ENCODE measurements around the gene CCNJ.

Gene CCNJ

DNA sequence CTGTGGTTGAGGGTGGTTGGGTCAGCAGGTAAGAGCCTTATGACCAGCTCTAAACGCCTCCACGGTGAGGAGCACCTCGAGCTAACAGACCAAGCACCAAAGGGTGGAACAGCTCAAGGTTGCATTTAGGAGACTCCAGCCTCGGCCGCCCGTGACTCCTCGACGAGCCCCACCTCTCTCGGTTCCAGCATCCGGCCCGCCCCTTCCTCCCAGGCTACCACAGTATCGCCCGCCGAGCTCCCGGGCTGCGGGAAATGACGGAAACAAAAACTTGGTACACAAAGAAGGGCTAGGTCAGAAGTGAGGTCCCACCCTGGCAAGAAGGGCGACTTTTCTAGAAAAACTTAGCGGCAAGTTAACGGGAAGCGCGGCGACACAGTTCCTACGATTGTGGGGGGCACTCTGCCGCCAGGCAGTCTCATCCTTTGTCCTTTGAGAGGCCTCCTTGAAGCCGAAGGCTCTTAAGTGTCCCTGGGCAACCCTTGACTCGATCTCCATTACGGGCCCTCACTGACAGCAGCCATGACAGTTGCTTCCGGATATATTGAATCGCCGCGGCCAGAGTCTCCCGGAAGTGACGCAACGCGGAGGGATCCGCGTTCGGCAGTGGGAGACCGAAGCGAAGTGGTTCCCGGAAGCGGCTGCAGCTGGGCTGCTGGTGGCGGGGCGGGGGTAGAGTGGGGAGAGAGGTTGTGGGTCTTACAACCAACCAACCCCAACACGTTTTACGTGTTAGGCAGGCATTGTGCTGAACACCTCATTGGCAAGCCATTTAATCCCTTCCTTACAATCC, 46.5 kb downstream of the CCNJ start (continued):
- TF ChIP-seq SCRT2 (tag by site-specific recombination; IDR thresholded peaks at IDR 0.05) = peak; percentile 15; the same call in 1 of the 2 replicates
- TF ChIP-seq ZNF626 (tag by site-specific recombination; IDR thresholded peaks at IDR 0.05) = no peak
- TF ChIP-seq ZNF558 (tag by site-specific recombination; IDR thresholded peaks at IDR 0.05) = peak; percentile 63; the same call in 1 of the 2 replicates
- peak; percentile 75 for TF ChIP-seq SP3 (tag by site-specific recombination; IDR thresholded peaks at IDR 0.05)
- peak; percentile 55; the same call in 1 of the 2 replicates for TF ChIP-seq KLF10 (tag by site-specific recombination; IDR thresholded peaks at IDR 0.05)
- TF ChIP-seq ZNF600 (tag by site-specific recombination; IDR thresholded peaks at IDR 0.05) = 0 out of 2 replicates have a peak, but pooled peaks have one; percentile 14
- TF ChIP-seq, protein P1, sequence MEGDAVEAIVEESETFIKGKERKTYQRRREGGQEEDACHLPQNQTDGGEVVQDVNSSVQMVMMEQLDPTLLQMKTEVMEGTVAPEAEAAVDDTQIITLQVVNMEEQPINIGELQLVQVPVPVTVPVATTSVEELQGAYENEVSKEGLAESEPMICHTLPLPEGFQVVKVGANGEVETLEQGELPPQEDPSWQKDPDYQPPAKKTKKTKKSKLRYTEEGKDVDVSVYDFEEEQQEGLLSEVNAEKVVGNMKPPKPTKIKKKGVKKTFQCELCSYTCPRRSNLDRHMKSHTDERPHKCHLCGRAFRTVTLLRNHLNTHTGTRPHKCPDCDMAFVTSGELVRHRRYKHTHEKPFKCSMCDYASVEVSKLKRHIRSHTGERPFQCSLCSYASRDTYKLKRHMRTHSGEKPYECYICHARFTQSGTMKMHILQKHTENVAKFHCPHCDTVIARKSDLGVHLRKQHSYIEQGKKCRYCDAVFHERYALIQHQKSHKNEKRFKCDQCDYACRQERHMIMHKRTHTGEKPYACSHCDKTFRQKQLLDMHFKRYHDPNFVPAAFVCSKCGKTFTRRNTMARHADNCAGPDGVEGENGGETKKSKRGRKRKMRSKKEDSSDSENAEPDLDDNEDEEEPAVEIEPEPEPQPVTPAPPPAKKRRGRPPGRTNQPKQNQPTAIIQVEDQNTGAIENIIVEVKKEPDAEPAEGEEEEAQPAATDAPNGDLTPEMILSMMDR (tag by site-specific recombination; IDR thresholded peaks at IDR 0.05) = peak; percentile 37; the same call in 1 of the 2 replicates
- TF ChIP-seq, protein P2, sequence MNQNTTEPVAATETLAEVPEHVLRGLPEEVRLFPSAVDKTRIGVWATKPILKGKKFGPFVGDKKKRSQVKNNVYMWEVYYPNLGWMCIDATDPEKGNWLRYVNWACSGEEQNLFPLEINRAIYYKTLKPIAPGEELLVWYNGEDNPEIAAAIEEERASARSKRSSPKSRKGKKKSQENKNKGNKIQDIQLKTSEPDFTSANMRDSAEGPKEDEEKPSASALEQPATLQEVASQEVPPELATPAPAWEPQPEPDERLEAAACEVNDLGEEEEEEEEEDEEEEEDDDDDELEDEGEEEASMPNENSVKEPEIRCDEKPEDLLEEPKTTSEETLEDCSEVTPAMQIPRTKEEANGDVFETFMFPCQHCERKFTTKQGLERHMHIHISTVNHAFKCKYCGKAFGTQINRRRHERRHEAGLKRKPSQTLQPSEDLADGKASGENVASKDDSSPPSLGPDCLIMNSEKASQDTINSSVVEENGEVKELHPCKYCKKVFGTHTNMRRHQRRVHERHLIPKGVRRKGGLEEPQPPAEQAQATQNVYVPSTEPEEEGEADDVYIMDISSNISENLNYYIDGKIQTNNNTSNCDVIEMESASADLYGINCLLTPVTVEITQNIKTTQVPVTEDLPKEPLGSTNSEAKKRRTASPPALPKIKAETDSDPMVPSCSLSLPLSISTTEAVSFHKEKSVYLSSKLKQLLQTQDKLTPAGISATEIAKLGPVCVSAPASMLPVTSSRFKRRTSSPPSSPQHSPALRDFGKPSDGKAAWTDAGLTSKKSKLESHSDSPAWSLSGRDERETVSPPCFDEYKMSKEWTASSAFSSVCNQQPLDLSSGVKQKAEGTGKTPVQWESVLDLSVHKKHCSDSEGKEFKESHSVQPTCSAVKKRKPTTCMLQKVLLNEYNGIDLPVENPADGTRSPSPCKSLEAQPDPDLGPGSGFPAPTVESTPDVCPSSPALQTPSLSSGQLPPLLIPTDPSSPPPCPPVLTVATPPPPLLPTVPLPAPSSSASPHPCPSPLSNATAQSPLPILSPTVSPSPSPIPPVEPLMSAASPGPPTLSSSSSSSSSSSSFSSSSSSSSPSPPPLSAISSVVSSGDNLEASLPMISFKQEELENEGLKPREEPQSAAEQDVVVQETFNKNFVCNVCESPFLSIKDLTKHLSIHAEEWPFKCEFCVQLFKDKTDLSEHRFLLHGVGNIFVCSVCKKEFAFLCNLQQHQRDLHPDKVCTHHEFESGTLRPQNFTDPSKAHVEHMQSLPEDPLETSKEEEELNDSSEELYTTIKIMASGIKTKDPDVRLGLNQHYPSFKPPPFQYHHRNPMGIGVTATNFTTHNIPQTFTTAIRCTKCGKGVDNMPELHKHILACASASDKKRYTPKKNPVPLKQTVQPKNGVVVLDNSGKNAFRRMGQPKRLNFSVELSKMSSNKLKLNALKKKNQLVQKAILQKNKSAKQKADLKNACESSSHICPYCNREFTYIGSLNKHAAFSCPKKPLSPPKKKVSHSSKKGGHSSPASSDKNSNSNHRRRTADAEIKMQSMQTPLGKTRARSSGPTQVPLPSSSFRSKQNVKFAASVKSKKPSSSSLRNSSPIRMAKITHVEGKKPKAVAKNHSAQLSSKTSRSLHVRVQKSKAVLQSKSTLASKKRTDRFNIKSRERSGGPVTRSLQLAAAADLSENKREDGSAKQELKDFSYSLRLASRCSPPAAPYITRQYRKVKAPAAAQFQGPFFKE (tag by site-specific recombination; IDR thresholded peaks at IDR 0.05; ENCODE audit: borderline replicate concordance) = 0 out of 2 replicates have a peak, but pooled peaks have one; percentile 61
- no peak for TF ChIP-seq ZNF140 (tag by site-specific recombination; IDR thresholded peaks at IDR 0.05)
- TF ChIP-seq ZNF391 (tag by site-specific recombination; IDR thresholded peaks at IDR 0.05; ENCODE audit: borderline replicate concordance, low read depth) = peak; percentile 85; the same call in 1 of the 2 replicates
- TF ChIP-seq ZNF654 (tag by site-specific recombination; IDR thresholded peaks at IDR 0.05; ENCODE audit: low read depth) = no peak
- TF ChIP-seq KLF7 (tag by site-specific recombination; IDR thresholded peaks at IDR 0.05; ENCODE audit: borderline replicate concordance) = peak; percentile 19; the same call in 1 of the 2 replicates
- peak; percentile 18; the same call in 1 of the 2 replicates for TF ChIP-seq GLI2 (tag by site-specific recombination; IDR thresholded peaks at IDR 0.05; ENCODE audit: borderline replicate concordance, low read depth)
- TF ChIP-seq BCL11B (tag by site-specific recombination; IDR thresholded peaks at IDR 0.05; ENCODE audit: low read depth) = no peak
- TF ChIP-seq, protein P3, sequence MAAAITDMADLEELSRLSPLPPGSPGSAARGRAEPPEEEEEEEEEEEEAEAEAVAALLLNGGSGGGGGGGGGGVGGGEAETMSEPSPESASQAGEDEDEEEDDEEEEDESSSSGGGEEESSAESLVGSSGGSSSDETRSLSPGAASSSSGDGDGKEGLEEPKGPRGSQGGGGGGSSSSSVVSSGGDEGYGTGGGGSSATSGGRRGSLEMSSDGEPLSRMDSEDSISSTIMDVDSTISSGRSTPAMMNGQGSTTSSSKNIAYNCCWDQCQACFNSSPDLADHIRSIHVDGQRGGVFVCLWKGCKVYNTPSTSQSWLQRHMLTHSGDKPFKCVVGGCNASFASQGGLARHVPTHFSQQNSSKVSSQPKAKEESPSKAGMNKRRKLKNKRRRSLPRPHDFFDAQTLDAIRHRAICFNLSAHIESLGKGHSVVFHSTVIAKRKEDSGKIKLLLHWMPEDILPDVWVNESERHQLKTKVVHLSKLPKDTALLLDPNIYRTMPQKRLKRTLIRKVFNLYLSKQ (tag by site-specific recombination; IDR thresholded peaks at IDR 0.05; ENCODE audit: borderline replicate concordance) = no peak
- no peak for TF ChIP-seq ZNF184 (tag by site-specific recombination; IDR thresholded peaks at IDR 0.05)
- no peak for TF ChIP-seq ZNF16 (tag by site-specific recombination; IDR thresholded peaks at IDR 0.05; ENCODE audit: low read depth)
- TF ChIP-seq, protein P4, sequence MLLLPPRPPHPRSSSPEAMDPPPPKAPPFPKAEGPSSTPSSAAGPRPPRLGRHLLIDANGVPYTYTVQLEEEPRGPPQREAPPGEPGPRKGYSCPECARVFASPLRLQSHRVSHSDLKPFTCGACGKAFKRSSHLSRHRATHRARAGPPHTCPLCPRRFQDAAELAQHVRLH (tag by site-specific recombination; IDR thresholded peaks at IDR 0.05) = peak; percentile 80
- TF ChIP-seq ZXDB (tag by site-specific recombination; IDR thresholded peaks at IDR 0.05) = peak; percentile 92
- TF ChIP-seq ZNF292 (tag by site-specific recombination; IDR thresholded peaks at IDR 0.05; ENCODE audit: borderline replicate concordance, low read depth) = no peak
- no peak for TF ChIP-seq ZNF677 (tag by site-specific recombination; IDR thresholded peaks at IDR 0.05)
- peak; percentile 76 for TF ChIP-seq ZNF610 (tag by site-specific recombination; IDR thresholded peaks at IDR 0.05; ENCODE audit: borderline replicate concordance)
- peak; percentile 15; the same call in 1 of the 2 replicates for TF ChIP-seq ZNF146 (tag by site-specific recombination; IDR thresholded peaks at IDR 0.05)
- peak; percentile 79 for TF ChIP-seq ZBTB8A (tag by site-specific recombination; IDR thresholded peaks at IDR 0.05)
- TF ChIP-seq SCRT1 (tag by site-specific recombination; IDR thresholded peaks at IDR 0.05; ENCODE audit: borderline replicate concordance) = no peak
- no peak; the same call in 1 of the 2 replicates for TF ChIP-seq ZFP41 (tag by site-specific recombination; IDR thresholded peaks at IDR 0.05; ENCODE audit: borderline replicate concordance)
- peak; percentile 78; the same call in 1 of the 2 replicates for TF ChIP-seq KLF1 (tag by site-specific recombination; IDR thresholded peaks at IDR 0.05)
- no peak for TF ChIP-seq ZNF37A (tag by site-specific recombination; IDR thresholded peaks at IDR 0.05)
